Uterus (tissue), 4 donors: ENCODE measurements around the gene HSPA13. TPM values are rescaled to one million over a fixed set of nuclear protein-coding genes. Genes with fewer than 3 reads are reported as not detected.

Source experiments
- total RNA-seq, 4 donors: library from RNA; depleted of rRNA in 3 of 4; stranded (reverse); fragments of >200 nt in 3 of 4; gene quantifications; one replicate each; pipeline versions ENCODE4 v1.1.0 to v1.2.4, GENCODE V29; 2014 to 2023
- donor health status: DM: yes; HTN: yes; CAD: no.

The HSPA13 gene
- total RNA-seq, 4 donors from 2014 or later: 15.4 to 98.6 (median 27.9) TPM

Other genes starting within 250 kb of the HSPA13 start
- not detected for gene LIPI, start 172.2 kb downstream of the HSPA13 start, total RNA-seq
- 1 to 10 TPM in 3 of 4 donors, not detected in 1; 7.0 to 8.2 (median 8.1) TPM for gene RBM11, start 167.0 kb downstream of the HSPA13 start, total RNA-seq
- 1 to 10 TPM in 3 of 4 donors, under 1 TPM in 1; 0.29 to 3.0 (median 1.8) TPM for gene SAMSN1, start 163.2 kb upstream of the HSPA13 start, total RNA-seq